Erythroblast (primary cell): ENCODE data around the gene TAS2R60.

ENCODE experiments used
- DNase-seq, 2 experiments: peaks; one replicate each; lab custom pipeline; 2025; lab: John Stamatoyannopoulos, UW
- GATA1 ChIP-seq: IDR thresholded peaks from 2 replicates; pipeline ENCODE4 v1.6.1; 2011; ENCODE audit warnings: low read depth, mild to moderate bottlenecking, control low read depth, low read length, moderate library complexity
- POLR2A ChIP-seq: IDR thresholded peaks from 2 replicates; pipeline ENCODE4 v1.6.1; 2011; ENCODE audit warnings: mild to moderate bottlenecking, low read length

The TAS2R60 gene

GRCh38 chr7:143487061-143487460, 43.8 kb downstream of the TAS2R60 start:
- no peak for DNase-seq
- no peak for TF ChIP-seq POLR2A
- no peak for TF ChIP-seq GATA1

GRCh38 chr7:143487566-143487965, 44.3 kb downstream of the TAS2R60 start:
- TF ChIP-seq POLR2A, result no peak
- no peak for TF ChIP-seq GATA1
- no peak for DNase-seq

GRCh38 chr7:143490717-143491306, 47.6 kb downstream of the TAS2R60 start:
- peak; percentile 4 to 15 for DNase-seq

DNA sequence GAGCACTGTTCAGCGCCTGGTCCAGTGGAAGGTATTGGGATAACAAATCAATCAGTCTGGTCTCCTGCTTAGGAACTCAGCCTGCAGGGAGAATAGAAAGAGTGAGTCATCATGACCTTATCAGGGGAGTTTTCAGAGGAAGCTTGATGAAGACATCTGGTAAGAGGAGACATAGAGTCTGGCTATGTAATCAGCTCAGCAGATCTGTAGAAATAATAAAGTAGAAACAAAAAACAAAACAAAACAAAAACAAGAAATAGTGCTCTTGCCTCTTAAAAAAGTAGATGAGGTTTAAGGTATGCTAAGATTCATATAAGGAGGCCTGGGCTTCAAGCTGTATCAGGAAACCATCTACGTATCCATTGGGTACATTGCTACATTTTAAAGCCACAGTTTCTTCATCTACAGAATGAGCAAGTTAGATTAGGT, 48.8 kb downstream of the TAS2R60 start:
- no peak for TF ChIP-seq GATA1
- no peak for DNase-seq

More at GRCh38 chr7:143490717-143491306, 47.6 kb downstream of the TAS2R60 start:
- TF ChIP-seq GATA1 (no peak), POLR2A (no peak)

DNA sequence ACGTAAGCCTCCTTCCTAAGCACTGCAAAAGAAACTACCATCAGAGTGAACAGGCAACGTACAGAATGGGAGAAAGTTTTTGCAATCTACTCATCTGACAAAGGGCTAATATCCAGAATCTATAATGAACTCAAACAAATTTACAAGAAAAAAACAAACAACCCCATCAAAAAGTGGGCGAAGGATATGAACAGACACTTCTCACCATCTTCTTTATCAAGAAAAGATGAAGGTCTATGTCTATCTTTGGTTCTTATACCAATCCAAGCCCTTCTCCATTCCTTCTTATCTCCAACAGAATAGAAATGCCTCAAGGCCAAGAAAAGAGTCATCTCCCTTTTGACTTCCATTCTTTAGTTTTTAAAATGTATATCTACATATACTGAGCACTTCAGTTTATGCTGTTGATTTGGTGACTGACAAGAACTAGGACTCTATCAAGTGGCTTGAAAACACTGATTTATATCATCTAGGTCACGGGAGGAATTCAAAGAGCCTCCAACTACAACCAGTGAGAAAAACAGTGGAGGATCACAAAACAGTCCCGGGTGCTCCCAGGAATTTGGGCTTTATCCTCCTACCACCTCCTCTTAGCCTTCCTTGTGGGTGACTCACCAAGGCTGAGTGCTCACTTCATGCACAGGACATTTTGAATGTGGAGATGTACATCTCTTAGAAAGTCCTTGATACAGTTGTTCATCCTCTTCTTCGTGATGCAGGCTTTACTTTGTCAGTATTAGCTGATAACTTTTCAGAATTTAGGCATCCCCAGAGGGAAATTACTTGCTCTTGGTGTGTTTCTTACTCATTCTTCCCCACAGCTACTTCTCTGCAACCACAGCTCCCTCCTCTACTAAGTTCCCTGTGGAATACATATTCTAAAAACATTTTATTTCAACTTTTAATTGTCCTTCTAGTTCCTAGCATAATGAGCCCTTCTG, 49.8 kb downstream of the TAS2R60 start:
- TF ChIP-seq GATA1, result no peak
- TF ChIP-seq POLR2A, result no peak
- no peak for DNase-seq

- DNase-seq, result no peak
- TF ChIP-seq POLR2A (no peak), GATA1 (no peak)
Measured at GRCh38 chr7:143493751-143494150, 50.5 kb downstream of the TAS2R60 start.
